GM12864 (cell line): ENCODE data around the gene CEP70.
"Not testable (repeated sequence)": the region's sequence is repeated elsewhere in the genome, so short reads cannot be mapped to it uniquely, and the experiment has no call there.

Experiments
- DNase-seq: peaks from one replicate; pipeline ENCODE4 v3.0.0-alpha.2; 2011; ENCODE audit warnings: low read depth
- H3K4me3 ChIP-seq: 2 replicates; pipeline ENCODE4 v1.5.1; 2011; ENCODE audit warnings: mild to moderate bottlenecking, low read depth, low read length, control low read depth
- CTCF ChIP-seq: IDR thresholded peaks from 2 replicates; pipeline ENCODE4 v1.5.1; 2011; ENCODE audit warnings: low read depth, mild to moderate bottlenecking, moderate library complexity, low read length, control low read depth, inconsistent platforms; ENCODE audit errors: missing control alignments

The CEP70 gene

DNA sequence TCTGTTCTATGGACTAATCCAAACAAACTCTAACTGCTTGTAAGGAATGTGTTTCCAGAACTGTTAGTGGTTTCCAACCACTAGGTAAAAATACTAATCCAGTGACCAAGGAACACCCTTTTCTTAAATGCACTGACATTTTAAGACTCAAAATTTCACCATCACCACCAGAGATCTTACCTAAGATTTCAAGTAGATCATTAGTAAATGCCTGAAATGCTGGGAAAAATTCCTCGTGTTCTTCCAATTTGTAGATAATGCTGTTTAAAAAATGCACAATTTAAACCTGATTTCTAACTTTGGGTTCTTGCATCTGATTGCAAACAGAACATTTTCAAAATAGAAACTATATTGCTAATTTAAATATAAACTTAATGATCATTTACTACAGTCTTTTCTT lies 96.2 kb downstream of the CEP70 start:
- TF ChIP-seq CTCF: no peak
- DNase-seq: no peak
- no peak overlapping the region for H3K4me3 ChIP-seq

DNA sequence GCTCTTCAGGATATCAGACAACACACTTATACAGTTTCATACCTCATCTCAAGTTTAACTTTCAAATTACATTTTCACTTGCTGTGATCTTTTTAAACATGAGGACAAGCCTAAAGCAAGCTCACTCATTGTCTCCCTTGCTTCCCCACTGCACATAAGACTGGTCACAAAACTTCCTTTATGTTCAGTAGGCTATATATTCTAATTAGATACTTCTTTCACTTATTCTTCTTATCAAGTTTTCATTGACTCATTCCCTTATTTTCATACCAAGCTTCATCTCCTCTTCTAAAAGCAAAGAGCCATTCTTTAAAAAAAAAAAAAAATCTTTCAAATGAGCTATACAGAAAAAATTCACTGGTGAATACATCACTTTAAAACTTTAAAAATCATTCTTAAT lies 97.0 kb downstream of the CEP70 start:
- DNase-seq: no peak
- no peak overlapping the region for H3K4me3 ChIP-seq
- TF ChIP-seq CTCF: no peak

GRCh38 chr3:138496436-138496835 lies 97.6 kb downstream of the CEP70 start:
- no peak for TF ChIP-seq CTCF
- DNase-seq: no peak
- H3K4me3 ChIP-seq: no peak overlapping the region

- not testable (repeated sequence) for H3K4me3 ChIP-seq, DNase-seq
These were observed 98.4 kb downstream of the CEP70 start for GRCh38 chr3:138495638-138496037.

DNA sequence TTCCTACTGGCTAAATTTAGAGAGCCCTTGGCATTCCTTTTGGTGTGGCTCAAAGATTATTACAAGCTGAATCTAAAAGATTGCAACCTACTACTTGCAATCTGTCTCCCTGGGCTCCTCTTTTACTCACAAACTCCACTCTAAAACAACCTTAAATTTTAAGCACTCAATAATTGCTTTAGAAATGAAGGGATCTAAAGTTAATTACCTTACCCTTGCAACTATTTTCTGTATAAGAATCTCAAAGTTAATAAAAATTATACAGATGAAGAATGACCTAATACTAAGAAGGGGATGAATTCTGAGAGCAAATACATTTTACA lies 99.5 kb downstream of the CEP70 start:
- no peak overlapping the region for H3K4me3 ChIP-seq
- no peak for TF ChIP-seq CTCF
- no peak for DNase-seq

- no peak for TF ChIP-seq CTCF
- DNase-seq: no peak
- no peak overlapping the region for H3K4me3 ChIP-seq
These were observed 100.1 kb downstream of the CEP70 start for GRCh38 chr3:138493804-138494606.

- DNase-seq: no peak
- no peak overlapping the region for H3K4me3 ChIP-seq
- no peak for TF ChIP-seq CTCF
These were observed 100.9 kb downstream of the CEP70 start for GRCh38 chr3:138492980-138493675.
